Caki2 (cell line): ENCODE data around the gene COPA. TPM values are rescaled to one million over a fixed set of nuclear protein-coding genes. Genes with fewer than 3 reads are reported as not detected.
"Not testable (repeated sequence)": the region's sequence is repeated elsewhere in the genome, so short reads cannot be mapped to it uniquely, and the experiment has no call there.

ENCODE experiments used
- DNase-seq: peaks from one replicate; pipeline ENCODE4 v3.0.0-alpha.2; 2015; ENCODE audit warnings: low read depth
- in situ Hi-C: cut with HindIII; loops from 2 replicates; pipeline ENCODE4 v1.10.0; 2016; ENCODE audit warnings: low sequenced_read_pairs, low pct_unique_long_range_greater_than_20kb, mixed read lengths
- total RNA-seq: library from RNA; depleted of rRNA; stranded (reverse); fragments of >200 nt; shearing (Covaris generic); gene quantifications from 2 replicates; pipeline ENCODE4 v1.2.3, GENCODE V29; 2014; ENCODE audit warnings: low replicate concordance; rRNA removed

COPA gene
- 80.5 and 84.9 TPM in 2 replicates for total RNA-seq

DNA sequence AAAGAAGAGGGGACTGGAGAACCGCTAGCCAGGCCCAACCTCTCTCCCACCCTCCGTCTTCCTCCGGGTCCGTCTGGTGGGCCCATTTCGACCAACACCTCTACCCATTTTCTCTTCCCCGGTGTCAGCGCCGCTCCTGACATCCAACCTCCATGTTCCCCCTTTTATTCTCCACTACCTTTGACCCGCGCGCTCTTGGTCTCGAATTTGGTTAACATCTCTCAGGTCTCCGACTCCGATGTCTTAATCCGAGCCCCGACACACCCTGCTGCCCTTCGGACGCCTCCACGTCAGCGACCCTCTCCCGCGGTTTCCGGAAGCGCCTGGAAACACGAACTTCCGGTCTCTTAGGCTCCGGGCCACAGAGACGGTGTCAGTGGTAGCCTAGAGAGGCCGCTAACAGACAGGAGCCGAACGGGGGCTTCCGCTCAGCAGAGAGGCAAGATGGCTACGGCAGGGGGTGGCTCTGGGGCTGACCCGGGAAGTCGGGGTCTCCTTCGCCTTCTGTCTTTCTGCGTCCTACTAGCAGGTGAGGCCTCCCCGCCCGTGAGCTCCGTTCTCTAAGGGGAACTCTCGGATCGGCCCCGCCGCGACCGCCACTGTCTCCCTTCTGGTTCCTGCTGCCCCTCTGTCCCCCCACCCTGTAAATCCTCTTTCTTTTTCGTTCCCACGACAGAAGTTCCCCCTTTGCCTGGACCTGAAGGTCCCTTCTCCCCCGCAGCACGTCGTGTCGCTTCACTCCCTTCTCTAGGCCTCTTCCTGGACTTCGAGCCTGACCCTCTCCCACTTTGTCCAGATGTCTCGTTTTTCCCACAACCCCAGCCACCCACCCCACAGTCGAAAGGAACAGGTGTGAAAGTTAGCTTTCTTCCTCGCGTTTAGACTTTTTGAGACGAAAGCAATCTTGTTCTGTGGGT lies at the start of gene COPA, which contains the start of gene NCSTN:
Gene COPA, minus strand, starts transcription at position 298 of the 917 bp plus-strand sequence. Its CDS starts 80 bp downstream, at position 218.
Gene NCSTN, plus strand, starts transcription at position 431 of the 917 bp plus-strand sequence. Its CDS starts 14 bp downstream, at position 445.
- in situ Hi-C loops = no loop called here
- DNase-seq = peak; percentile 89

DNA sequence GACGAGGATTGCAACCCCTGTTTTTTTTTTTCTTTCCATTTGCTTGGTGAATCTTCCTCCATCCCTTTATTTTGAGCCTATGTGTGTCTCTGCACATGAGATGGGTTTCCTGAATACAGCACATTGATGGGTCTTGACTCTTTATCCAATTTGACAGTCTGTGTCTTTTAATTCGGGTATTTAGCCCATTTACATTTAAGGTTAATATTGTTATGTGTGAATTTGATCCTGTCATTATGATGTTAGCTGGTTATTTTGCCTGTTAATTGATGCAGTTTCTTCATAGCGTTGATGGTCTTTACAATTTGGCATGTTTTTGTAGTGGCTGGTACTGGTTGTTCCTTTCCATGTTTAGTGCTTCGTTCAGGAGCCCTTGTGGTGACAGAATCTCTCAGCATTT lies 45.4 kb upstream of the COPA start:
- in situ Hi-C loops, DNase-seq: not testable (repeated sequence)

DNA sequence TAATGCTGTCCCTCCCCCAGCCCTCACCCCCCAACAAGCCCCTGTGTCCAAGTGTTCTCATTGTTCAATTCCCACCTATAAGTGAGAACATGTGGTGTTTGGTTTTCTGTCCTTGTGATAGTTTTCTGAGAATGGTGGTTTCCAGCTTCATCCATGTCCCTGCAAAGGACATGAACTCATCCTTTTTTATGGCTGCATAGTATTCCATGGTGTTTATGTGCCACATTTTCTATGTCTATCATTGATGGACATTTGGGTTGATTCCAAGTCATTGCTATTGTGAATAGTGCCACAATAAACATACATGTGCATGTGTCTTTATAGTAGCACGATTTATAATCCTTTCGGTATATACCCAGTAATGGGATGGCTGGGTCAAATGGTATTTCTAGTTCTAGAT lies 41.8 kb upstream of the COPA start:
- in situ Hi-C loops = not testable (repeated sequence)

DNA sequence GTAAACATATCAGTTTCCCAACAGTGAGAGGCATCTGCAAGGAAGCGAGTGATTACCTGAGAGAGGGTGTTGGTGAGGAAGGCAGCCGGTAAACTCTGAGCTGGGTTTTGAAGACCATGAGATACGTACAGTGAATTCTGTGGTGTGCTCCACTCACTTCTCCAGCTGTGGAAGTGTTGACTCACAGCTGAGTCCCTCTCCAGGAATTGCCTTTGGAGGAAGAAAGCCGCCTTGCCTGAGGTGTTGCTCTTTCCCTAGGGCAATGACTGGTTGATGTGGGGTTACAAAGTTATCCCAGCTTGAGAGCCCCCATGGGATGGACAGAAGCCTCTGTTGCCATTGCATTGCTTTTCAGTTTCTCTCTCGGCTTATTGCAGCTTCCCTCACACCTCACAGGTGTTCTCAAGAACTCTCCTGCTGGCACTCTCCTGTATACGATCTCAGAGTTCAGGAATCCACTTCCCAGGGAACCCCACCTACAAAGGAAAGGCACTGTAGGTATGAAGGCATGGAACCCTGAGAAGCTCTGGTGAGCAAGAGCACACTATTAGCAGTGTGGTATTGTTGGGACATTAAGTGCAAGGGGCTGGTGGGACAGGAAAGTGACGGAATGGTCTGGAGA lies 34.6 kb upstream of the COPA start:
- in situ Hi-C loops = no loop called here

More for the DNA sequence above, 41.8 kb upstream of the COPA start:
- not testable (repeated sequence) for DNase-seq

DNA sequence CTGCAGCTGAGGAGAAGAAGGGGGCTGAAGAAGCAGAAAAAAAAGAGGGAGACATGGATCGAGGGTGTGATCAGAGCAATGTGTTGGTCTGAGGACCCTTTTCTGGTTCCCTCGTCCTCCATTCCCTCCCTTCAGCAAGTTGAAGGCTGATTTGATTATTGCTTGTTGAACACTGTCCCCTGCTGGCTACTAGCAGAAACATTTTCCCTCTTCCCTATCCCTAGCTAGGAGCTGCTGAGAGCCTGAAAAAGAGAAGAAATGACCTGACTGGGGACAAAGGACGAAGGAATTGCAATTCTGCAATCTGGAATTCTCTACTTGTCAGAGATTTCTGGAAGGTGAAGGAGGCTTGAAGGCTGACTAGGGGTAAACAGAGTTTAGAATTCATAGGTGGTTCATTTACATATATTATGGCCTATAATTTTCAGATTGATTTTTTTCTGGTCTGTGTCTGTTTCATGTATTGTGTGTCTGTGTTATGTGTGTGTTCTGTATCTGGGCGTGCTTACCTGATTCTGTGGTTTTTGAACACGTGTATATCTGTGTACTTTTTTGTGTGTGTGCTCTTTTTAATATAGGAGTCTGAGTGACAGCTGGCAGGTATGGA lies 33.6 kb upstream of the COPA start:
- in situ Hi-C loops = no loop called here
- DNase-seq = peak; percentile 50

More for the DNA sequence above, 34.6 kb upstream of the COPA start:
- no peak for DNase-seq

DNA sequence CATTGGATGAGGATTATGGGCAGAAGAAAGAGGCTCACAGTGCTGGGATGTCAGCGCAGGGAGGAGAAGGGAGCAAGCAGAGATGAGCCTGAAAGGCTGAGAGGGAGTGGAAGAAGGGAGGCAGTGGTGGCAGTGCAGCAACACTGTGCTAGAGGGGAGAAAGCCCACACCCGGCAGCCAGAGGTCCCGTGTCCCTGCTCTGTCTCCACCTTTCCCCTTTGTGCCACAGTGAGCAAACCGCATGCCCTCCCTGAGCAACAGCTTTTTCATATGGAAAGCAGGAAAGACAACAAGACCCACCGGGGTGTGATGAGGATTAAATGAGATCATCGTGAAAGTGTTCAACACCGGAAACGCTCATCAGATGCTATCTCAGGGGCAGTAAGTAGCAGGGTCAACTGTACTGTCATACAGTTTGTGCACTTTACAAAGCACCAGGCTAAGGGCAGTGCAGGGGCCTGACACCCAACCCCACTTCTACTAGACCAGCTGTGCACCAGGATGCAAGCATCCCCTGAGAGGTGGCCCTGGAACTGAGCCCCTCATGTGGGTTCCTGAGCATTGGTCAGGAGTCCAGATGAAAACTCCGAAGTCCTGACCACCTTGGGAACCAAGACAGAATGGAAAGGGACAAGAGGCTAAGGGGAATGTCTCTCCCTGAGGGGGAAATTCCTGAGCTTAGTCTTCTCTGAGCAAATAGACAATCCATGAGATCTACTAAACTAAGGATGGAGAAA lies 32.9 kb upstream of the COPA start:
- in situ Hi-C loops = no loop called here

DNA sequence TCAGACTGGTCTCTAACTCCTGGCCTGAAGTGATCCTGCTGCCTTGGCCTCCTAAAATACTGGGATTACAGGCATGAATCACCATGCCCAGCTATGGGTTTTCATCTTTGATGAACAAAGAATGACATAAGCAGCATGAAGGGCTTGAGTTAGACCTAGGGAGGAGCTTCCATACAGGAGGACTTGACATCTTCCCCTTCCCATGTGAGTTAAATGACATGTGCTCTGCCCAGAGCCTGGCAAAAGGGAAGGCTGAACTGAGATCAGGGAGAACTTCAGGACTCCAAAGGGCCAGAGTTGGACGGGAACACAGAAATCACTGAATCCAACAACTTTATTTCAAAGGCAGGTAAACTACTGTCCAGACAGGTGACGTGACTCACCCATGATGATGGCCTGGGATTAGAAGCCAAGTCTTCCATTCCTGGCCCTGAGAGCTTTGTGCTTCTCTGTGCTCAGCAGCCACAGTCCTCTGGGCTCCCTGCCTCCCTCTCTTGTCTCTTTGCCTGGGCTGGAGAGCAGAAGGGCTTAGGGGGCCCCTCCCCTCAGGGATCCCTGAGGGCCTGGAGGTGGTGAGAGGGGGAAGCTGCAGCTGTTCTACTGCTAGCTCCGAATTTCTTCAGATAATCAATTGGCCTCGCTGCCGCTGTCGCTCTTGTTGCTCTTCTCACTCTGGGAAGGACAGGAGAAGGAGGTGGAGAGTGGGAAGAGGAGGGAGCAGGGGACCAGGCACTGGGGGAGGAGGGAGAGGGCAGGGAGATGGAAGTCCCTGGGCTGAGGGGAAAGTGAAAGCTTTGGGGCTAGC lies 31.5 kb upstream of the COPA start:
- DNase-seq = no peak
- in situ Hi-C loops = no loop called here

More for the DNA sequence above, 32.9 kb upstream of the COPA start:
- DNase-seq = no peak

DNA sequence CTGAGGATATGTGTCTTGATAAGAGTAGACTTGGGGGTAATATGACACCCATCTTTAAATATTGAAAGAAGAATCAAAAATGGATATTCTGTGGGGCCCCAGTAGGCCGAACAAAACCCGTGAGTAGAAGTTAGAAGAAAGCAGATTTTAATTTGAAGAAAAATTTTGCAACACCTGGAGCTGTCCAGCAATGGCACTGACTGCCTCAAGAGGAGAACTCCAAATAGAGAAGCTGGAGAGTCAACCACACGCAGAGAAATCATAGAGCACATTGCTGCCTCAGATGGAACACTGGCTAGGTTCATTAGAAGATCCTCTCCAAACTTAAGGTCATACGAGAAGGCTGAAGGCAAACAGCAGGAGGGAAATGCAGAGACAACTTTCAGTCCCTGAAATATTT lies 30.6 kb upstream of the COPA start:
- no peak for DNase-seq
- in situ Hi-C loops = no loop called here

DNA sequence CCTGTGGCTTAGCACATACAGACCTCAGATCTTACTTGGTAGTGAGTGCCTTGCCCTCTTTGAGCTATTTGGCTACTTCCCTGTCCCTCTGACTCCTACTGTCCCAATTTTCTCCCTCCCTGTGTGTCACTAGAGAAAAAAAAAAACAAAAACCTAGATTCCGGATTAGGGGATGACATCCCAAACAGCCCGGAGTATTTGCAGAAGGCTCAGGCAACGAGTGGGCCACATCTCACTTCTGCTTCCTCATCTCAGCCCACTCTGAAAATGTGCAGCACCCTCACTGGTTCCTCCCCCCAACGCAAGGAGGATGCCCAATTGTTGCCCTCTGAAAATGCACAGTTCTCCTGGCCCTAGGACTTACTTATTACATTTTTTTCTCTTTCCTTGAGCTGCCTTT lies 28.7 kb upstream of the COPA start:
- DNase-seq = no peak
- in situ Hi-C loops = no loop called here

DNA sequence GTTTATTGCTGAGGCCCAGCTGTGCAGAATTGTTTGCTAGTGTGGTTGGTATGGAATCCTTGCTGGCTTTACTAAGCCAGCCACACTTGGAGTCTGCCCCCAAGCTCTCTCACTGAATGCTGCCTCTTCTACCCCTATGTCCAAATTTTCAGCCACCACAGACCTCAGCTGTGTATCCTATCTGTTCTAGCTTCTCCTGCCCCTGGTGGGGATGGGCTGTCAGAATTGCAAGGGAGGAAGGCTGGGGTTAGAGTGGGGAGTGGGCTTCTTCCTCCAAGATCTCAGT lies 28.2 kb upstream of the COPA start:
- DNase-seq = no peak
- in situ Hi-C loops = no loop called here

DNA sequence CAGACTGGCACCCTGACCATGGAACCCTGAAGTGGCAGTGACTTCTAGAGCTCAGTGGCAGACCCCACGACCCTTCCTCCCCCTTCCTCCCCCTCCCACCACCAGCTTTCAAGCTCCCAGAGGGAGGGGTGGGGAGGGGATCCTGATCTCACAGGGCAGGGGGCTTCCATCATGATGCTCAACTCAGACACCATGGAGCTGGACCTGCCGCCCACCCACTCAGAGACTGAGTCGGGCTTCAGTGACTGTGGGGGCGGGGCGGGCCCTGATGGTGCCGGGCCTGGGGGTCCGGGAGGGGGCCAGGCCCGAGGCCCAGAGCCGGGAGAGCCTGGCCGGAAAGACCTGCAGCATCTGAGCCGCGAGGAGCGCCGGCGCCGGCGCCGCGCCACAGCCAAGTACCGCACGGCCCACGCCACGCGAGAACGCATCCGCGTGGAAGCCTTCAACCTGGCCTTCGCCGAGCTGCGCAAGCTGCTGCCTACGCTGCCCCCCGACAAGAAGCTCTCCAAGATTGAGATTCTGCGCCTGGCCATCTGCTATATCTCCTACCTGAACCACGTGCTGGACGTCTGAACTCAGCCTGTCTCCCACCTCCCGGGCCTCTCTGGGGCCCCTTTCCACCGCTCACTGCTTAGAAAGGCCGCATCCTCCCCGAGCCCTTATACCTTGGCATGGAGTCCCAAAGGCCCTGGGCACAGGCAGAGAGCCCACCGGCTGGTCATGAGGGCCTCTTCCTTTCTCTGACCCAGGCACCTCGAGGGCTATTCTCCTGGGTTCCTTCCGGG lies 27.7 kb upstream of the COPA start:
- DNase-seq = no peak
- in situ Hi-C loops = no loop called here

DNA sequence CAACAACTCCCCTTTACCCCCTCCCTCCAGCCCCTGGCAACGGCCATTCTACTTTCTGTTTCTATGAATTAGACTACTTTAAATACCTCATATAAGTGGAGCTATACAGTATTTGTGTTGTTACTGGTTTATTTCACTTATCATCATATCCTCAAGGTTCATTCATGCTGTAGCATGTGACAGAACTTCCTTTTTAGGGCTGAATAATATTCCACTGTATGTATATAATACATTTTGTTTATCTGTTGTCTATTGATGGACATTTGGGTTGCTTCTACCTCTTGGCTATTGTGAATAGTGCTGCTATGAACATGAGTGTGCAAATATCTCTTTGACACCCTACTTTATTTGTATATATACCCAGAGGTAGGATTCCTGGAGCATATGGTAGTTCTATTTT lies 26.0 kb upstream of the COPA start:
- in situ Hi-C loops = no loop called here
- DNase-seq = no peak

DNA sequence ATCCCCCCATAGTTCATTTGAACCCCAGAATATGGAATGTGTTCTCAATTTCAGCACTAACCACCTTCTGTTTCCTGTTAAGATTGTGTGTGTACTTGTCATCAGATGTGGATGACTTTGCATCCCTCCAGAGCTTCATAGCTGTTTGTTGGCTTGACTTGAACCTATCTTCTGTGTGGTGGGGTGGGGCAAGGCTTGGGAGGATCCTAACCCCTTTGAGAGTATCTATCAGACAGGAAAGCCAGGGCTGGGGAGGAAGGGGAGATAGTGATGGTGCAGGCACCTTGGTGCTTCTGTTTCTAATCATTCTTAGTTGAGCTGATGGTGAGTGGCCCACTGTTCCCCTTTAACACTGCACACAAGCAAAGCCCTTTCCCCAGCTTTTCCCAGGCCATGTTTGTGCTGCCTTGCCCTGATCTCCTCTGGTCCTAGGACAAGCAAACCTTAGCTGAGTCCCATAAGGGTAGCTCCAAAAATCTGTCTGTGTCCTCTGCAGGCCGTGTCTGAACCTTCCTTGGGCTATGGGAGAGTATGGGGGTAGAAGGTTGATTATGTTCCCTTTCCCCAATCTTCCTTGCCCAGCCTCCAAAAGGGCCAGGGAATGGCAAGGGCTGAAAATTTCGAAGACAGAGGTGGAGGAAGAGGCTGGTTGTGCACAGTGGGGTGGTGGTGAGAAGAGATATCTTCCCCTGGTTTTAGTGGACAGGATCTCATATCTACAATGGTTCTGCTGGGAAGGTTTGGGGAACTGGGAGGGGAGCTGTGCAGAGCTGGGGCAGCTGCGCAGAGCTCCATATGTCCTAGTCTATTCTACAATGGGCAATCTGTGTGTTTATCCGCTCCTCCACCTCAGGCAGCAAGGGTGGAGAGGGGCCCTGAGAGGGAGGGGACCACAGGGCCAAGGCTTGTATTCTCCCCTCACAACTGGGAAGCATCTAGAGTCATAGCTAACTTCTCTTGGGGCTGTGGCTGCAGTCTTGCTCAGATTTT lies 25.2 kb upstream of the COPA start:
- DNase-seq = no peak
- in situ Hi-C loops = no loop called here

DNA sequence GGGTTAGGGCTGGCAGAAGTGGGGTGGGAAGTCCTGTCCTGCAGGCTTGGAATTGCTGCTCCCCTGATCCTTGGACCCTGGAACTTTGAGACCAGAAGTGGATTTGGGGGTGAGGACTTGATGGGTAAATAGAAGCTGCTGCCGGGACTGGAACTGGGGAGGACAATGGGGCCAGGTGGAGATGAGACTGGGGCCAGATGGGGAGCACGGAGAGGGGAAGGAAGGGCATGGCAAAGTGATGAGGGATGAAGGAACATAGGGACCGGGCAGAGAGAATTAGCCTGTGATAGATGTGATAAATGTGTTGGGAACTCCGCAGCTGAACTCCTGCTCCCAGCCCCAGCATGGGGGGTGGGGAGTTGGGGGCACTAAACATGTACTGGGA lies 24.5 kb upstream of the COPA start:
- in situ Hi-C loops = no loop called here
- DNase-seq = no peak

DNA sequence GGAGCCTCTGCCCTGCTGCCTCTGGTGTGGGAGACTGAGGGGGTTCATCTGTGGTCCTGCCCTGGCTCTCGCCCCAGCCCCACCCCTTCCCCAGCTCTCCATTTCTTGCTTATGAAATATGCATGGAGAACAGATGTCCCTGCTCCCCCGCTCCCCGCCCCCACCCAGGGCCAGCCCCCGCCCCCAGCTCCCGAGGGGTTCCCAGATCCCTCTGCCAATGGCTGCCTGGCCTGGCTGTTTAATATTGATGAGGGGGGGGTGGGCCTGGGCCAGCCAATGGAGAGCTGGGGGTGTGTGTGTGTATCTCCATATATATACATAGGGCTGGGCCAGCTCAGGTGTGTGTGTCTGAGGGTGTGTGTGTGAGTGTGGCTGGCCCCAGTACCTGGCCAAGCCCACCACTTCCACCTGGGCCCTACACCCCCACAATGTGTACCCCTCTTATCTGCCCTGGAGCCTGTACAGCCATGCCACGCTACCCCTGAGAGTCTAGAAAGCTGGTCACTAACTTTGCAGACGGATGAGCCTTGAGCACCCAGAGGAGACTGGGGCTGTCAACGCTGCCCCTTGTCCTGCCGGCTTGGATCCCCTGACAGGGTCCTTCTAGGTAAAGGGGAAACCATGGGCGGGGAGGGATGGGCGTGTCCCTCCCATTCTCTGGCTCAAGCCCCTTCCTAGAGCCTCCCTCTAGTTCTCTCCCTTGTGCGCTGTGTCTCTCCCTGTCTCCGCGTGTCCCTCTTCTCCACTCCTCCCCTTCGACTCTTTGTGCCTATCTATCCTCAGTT lies 23.9 kb upstream of the COPA start, which contains the start of gene NHLH1:
Gene NHLH1, plus strand, starts transcription at position 341 of the 785 bp plus-strand sequence. CDS start 3,661 bp downstream, outside the sequence.
- in situ Hi-C loops = no loop called here
- DNase-seq = no peak
